ENCODE data around the gene CCDC87. TPM values are rescaled to one million over a fixed set of nuclear protein-coding genes. Genes with fewer than 3 reads are reported as not detected.
"Not testable (repeated sequence)": the region's sequence is repeated elsewhere in the genome, so short reads cannot be mapped to it uniquely, and the experiment has no call there.

The CCDC87 gene
- total RNA-seq (1 to 10 TPM in 1 of 2 donors, under 1 TPM in 1; 0.63 to 2.3 TPM), total RNA-seq (0.46 to 3.8 reads per million in 2 donors)

GRCh38 chr11:66592457-66593302 lies at the start of gene CCDC87, which contains the start of gene CCS:
TSS of gene CCDC87 (minus strand) at chr11:66593063. CDS start at chr11:66593015, 48 bp downstream.
TSS of gene CCS (plus strand) at chr11:66593185. CDS start at chr11:66593262, 77 bp downstream.
- no peaks in the 10 kb centered on the region for H3K9me3 ChIP-seq (ENCODE audit: control insufficient read depth, low read length, poor library complexity, severe bottlenecking)
- Mint-ChIP-seq H3K27ac (peak within 1 kb of the TSS; percentile 100), H3K36me3 (ENCODE audit: low read depth) (peaks cover 2% of the 10 kb centered on the region), H3K4me1 (peaks cover 24% of the 10 kb centered on the region), H3K4me3 (peak within 1 kb of the TSS; percentile 100), H3K27me3 (no peaks in the 10 kb centered on the region)
- peak; percentile 97 for ATAC-seq
- peak; percentile 98 to 100 (median 99) for DNase-seq

- no peaks in the 10 kb centered on the region for H3K27me3 Mint-ChIP-seq
- H3K9me3 ChIP-seq (ENCODE audit: control insufficient read depth, low read length, poor library complexity, severe bottlenecking), result no peaks in the 10 kb centered on the region
- peaks cover 26% of the 10 kb centered on the region for H3K36me3 Mint-ChIP-seq (ENCODE audit: low read depth)
- no peak for DNase-seq
- H3K4me3 Mint-ChIP-seq, result peak overlapping the region; percentile 89
- H3K4me1 Mint-ChIP-seq, result peaks cover 83% of the 10 kb centered on the region
- peak overlapping the region; percentile 98 for H3K27ac Mint-ChIP-seq
- ATAC-seq, result no peak
Measured at GRCh38 chr11:66641834-66642233, 49.0 kb upstream of the CCDC87 start.

DNA sequence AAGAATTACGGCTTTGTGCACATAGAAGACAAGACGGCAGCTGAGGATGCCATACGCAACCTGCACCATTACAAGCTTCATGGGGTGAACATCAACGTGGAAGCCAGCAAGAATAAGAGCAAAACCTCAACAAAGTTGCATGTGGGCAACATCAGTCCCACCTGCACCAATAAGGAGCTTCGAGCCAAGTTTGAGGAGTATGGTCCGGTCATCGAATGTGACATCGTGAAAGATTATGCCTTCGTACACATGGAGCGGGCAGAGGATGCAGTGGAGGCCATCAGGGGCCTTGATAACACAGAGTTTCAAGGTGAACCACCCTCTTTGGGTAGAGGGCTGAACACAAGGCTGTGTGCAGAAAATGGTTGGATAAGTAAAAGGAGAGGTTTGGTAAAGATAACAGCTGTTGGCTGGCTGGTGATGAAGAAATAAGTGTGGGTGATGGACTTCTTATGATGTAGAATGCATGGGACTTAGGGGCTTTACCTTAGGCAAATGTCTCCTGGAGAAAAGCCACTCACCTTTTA lies 47.0 kb upstream of the CCDC87 start:
- not testable (repeated sequence) for ATAC-seq; DNase-seq; H3K27me3 Mint-ChIP-seq; H3K9me3 ChIP-seq (ENCODE audit: control insufficient read depth, low read length, poor library complexity, severe bottlenecking)
- peaks cover 21% of the 10 kb centered on the region for H3K36me3 Mint-ChIP-seq (ENCODE audit: low read depth)
- H3K27ac Mint-ChIP-seq, result peak overlapping the region; percentile 98
- H3K4me1 Mint-ChIP-seq, result peaks cover 64% of the 10 kb centered on the region
- peak overlapping the region; percentile 98 for H3K4me3 Mint-ChIP-seq

DNA sequence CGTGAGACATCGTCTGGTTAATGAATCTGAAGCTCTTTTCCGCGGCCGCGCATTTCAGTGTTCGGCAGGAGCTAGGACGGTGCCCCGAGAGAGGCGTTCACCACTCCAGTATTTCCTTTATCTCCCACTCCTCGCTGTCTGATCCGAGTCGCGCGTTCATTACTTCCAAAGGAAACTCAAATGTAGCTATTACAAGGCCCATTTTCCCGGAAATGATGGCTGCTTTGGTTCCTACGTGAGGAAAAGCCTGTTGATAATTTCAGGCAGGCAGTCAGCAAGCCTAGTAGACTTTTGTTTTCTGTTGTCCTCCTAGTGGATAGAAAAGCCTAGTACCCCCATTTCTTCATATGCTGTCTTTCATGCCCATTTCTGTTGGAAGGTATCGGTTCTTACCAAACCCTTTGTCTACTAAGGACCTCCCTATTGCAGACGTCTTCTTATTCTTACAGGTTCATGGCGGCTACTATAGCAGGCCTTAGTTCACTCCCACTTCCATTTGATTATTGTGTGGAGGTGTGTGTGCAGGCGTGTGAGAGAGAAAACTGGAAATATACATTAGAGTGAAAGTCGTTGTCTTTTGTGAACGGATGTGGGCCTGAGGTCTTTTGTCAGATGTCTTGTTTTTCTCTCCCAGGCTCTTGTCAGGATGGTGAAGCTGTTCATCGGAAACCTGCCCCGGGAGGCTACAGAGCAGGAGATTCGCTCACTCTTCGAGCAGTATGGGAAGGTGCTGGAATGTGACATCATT lies 46.4 kb upstream of the CCDC87 start:
- Mint-ChIP-seq H3K27me3 (no peaks in the 10 kb centered on the region), H3K36me3 (ENCODE audit: low read depth) (peaks cover 21% of the 10 kb centered on the region), H3K4me3 (peak overlapping the region; percentile 98), H3K27ac (peak overlapping the region; percentile 98), H3K4me1 (peaks cover 62% of the 10 kb centered on the region)
- ATAC-seq (peak; percentile 1), DNase-seq (peak in 1 of 3 donors; percentile 19)
- H3K9me3 ChIP-seq (ENCODE audit: control insufficient read depth, low read length, poor library complexity, severe bottlenecking), result no peaks in the 10 kb centered on the region

- H3K9me3 ChIP-seq (ENCODE audit: control insufficient read depth, low read length, poor library complexity, severe bottlenecking), result no peaks in the 10 kb centered on the region
- H3K27ac Mint-ChIP-seq, result peak within 1 kb of the TSS; percentile 98
- peak; percentile 89 for ATAC-seq
- H3K27me3 Mint-ChIP-seq, result no peaks in the 10 kb centered on the region
- DNase-seq, result peak; percentile 84 to 93 (median 91)
- H3K4me1 Mint-ChIP-seq, result peaks cover 58% of the 10 kb centered on the region
- peaks cover 21% of the 10 kb centered on the region for H3K36me3 Mint-ChIP-seq (ENCODE audit: low read depth)
- H3K4me3 Mint-ChIP-seq, result peak within 1 kb of the TSS; percentile 98
Measured at GRCh38 chr11:66638177-66639065, 45.6 kb upstream of the CCDC87 start, which contains the start of gene RBM4. TSS of gene RBM4 (plus strand) at chr11:66638703. CDS start at chr11:66639712, 1,009 bp downstream.

DNA sequence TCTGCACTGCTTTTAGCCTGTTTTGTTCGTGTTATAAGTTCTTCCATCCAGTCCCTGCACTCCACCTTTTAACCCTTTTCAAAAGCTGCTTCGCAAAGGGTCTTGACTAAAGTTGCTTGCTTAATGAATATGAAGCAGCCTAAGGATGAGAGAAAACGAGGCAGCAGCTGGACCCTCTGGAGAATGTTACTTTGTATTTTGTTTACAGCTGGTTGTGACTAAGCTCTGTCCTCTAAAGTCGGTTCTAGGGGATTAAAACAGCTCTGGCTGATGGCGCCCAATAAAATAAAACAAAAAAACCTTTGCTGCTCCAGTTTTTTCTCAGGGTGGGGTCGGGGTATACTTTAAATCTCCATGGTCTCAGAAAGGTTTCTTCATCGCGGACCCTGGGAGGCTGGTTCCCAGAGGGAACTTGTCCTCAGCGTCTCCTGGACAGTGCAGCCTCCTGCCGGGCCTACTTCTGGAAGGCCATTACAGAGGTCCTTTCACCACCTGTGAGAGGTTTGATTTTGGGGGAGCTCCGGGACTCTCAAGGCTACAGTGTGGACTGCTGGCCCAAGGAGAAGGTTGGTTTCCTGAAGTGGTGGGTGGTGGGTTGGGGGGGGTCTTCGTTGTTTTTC lies 44.8 kb upstream of the CCDC87 start:
- H3K9me3 ChIP-seq (ENCODE audit: control insufficient read depth, low read length, poor library complexity, severe bottlenecking), result no peaks in the 10 kb centered on the region
- DNase-seq (no peak), ATAC-seq (no peak)
- Mint-ChIP-seq H3K4me1 (peaks cover 51% of the 10 kb centered on the region), H3K4me3 (peak overlapping the region; percentile 98), H3K27me3 (no peaks in the 10 kb centered on the region), H3K27ac (peak overlapping the region; percentile 98), H3K36me3 (ENCODE audit: low read depth) (peaks cover 13% of the 10 kb centered on the region)

DNA sequence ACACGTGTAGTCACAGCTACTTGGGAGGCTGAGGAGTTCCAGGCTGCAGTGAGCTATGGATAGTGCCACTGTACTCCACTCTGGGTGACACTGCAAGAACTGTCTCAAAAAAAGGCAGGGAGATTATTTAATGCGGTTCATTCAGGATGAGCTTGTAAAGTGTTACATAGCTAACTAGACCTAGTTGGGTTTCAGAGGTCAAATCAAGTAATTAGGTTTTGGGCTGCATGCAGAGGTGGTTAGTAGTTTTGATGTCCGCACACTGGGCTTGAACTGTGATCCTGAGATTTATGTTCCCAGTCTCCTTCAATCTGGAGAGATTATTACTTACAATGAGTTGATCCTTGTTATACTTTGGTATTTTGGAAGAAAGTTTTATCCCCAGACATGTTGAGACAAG lies 43.5 kb upstream of the CCDC87 start:
- ATAC-seq (no peak), DNase-seq (no peak)
- Mint-ChIP-seq H3K27ac (no peak overlapping the region), H3K27me3 (no peaks in the 10 kb centered on the region), H3K4me1 (peaks cover 46% of the 10 kb centered on the region), H3K36me3 (ENCODE audit: low read depth) (peaks cover 9% of the 10 kb centered on the region), H3K4me3 (no peak overlapping the region)
- no peaks in the 10 kb centered on the region for H3K9me3 ChIP-seq (ENCODE audit: control insufficient read depth, low read length, poor library complexity, severe bottlenecking)

DNA sequence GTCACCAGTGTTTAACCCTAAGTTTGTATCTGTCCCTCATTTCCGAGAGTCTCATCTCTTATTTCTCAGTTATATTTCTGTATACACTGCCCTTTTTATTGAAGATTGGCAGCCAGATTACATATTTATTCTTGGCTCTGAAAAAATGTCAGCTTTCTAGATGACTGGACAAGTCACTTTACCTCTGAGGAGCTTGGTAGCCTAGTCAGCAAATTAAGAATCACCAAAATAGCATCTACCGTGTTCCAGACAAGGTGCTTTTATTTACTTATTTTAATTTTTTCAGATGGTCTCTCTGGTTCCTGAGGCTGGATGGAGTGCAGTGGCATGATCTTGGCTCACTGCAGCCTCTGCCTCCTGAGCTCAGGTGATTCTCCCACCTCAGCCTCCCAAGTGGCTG lies 40.1 kb upstream of the CCDC87 start:
- Mint-ChIP-seq H3K27ac (no peak overlapping the region), H3K4me3 (no peak overlapping the region), H3K4me1 (peaks cover 38% of the 10 kb centered on the region), H3K36me3 (ENCODE audit: low read depth) (peaks cover 13% of the 10 kb centered on the region), H3K27me3 (no peaks in the 10 kb centered on the region)
- H3K9me3 ChIP-seq (ENCODE audit: control insufficient read depth, low read length, poor library complexity, severe bottlenecking), result no peaks in the 10 kb centered on the region
- ATAC-seq (no peak), DNase-seq (no peak)

- peak overlapping the region; percentile 36 for H3K4me3 Mint-ChIP-seq
- H3K9me3 ChIP-seq (ENCODE audit: control insufficient read depth, low read length, poor library complexity, severe bottlenecking), result no peaks in the 10 kb centered on the region
- H3K36me3 Mint-ChIP-seq (ENCODE audit: low read depth), result peaks cover 13% of the 10 kb centered on the region
- peak overlapping the region; percentile 75 for H3K27ac Mint-ChIP-seq
- no peak for DNase-seq
- no peak for ATAC-seq
- peaks cover 35% of the 10 kb centered on the region for H3K4me1 Mint-ChIP-seq
- no peaks in the 10 kb centered on the region for H3K27me3 Mint-ChIP-seq
Measured at GRCh38 chr11:66631883-66632282, 39.0 kb upstream of the CCDC87 start.

GRCh38 chr11:66629356-66629755 lies 36.5 kb upstream of the CCDC87 start:
- H3K4me3 Mint-ChIP-seq, result no peak overlapping the region

GRCh38 chr11:66628061-66628603 lies 35.3 kb upstream of the CCDC87 start:
- peak overlapping the region; percentile 91 for H3K27ac Mint-ChIP-seq
- ATAC-seq (no peak), DNase-seq (no peak)
- H3K4me1 Mint-ChIP-seq, result peaks cover 48% of the 10 kb centered on the region
- H3K36me3 Mint-ChIP-seq (ENCODE audit: low read depth), result peaks cover 16% of the 10 kb centered on the region
- no peaks in the 10 kb centered on the region for H3K27me3 Mint-ChIP-seq
- H3K9me3 ChIP-seq (ENCODE audit: control insufficient read depth, low read length, poor library complexity, severe bottlenecking), result no peaks in the 10 kb centered on the region
- H3K4me3 Mint-ChIP-seq, result peak overlapping the region; percentile 65

More at GRCh38 chr11:66629356-66629755, 36.5 kb upstream of the CCDC87 start:
- Mint-ChIP-seq H3K4me1 (peaks cover 40% of the 10 kb centered on the region), H3K36me3 (ENCODE audit: low read depth) (peaks cover 13% of the 10 kb centered on the region), H3K27me3 (no peaks in the 10 kb centered on the region), H3K27ac (peak overlapping the region; percentile 91)
- DNase-seq (no peak), ATAC-seq (no peak)
- no peaks in the 10 kb centered on the region for H3K9me3 ChIP-seq (ENCODE audit: control insufficient read depth, low read length, poor library complexity, severe bottlenecking)

- ATAC-seq (no peak), DNase-seq (no peak)
- peak overlapping the region; percentile 12 for H3K4me3 Mint-ChIP-seq
- peaks cover 55% of the 10 kb centered on the region for H3K4me1 Mint-ChIP-seq
- no peaks in the 10 kb centered on the region for H3K9me3 ChIP-seq (ENCODE audit: control insufficient read depth, low read length, poor library complexity, severe bottlenecking)
- H3K27ac Mint-ChIP-seq, result peak overlapping the region; percentile 91
- no peaks in the 10 kb centered on the region for H3K27me3 Mint-ChIP-seq
- peaks cover 14% of the 10 kb centered on the region for H3K36me3 Mint-ChIP-seq (ENCODE audit: low read depth)
Measured at GRCh38 chr11:66626926-66627325, 34.1 kb upstream of the CCDC87 start.

Data from T-helper 17 cell (primary cell).